ENCODE results near the gene FCHSD2. TPM values are rescaled to one million over a fixed set of nuclear protein-coding genes. Genes with fewer than 3 reads are reported as not detected.
A peak's percentile ranks its signal among the peaks of the same experiment; 100 is the strongest.

Gene FCHSD2
- total RNA-seq, 1 donor = 34.0 TPM

DNA sequence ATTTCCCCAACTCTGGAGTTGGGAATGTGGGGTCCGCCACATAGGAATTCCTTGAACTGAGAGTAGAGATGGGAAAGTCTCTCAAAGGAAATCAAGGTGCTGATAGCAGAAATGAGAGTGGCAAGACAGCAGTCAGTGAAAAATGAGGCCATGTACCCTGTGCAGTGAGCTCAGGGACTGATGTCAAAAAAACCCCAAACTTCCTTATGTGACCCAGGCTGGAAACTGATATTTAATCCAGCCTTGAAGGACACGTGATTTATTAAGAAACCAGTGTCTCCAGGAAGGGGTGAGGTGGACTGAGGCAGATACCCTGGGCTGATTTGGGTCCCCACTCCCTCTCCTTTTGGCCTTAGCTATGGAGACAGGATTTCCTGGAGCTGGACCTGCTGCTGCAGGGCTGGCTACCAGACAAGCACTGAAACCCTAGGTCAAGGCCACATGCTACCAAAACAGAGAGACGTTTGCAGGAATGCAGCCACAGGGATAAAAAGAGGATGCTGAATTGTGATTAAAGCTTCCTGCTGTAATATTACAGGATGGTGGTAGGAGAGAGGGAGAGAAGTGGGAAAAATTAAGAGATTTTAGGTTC, 25.3 kb upstream of the FCHSD2 start:
- Histone ChIP-seq H2AFZ (ENCODE audit: low read length) (no peak overlapping the region), H3K4me1 (ENCODE audit: insufficient read depth, low read length) (peaks cover 4% of the 10 kb centered on the region), H3K79me2 (ENCODE audit: insufficient read depth, low read length) (no peaks in the 10 kb centered on the region), H3K4me3 (ENCODE audit: insufficient read depth, low read length) (no peak overlapping the region), H3K27me3 (ENCODE audit: insufficient read depth, low read length) (no peaks in the 10 kb centered on the region), H3K27ac (ENCODE audit: low read depth, low read length) (no peak overlapping the region), H4K20me1 (ENCODE audit: insufficient read depth, low read length) (no peaks in the 10 kb centered on the region), H3K4me2 (ENCODE audit: insufficient read depth, low read length) (no peak overlapping the region), H3K36me3 (ENCODE audit: insufficient read depth, low read length) (no peaks in the 10 kb centered on the region), H3K9me3 (ENCODE audit: low read depth, low read length) (no peaks in the 10 kb centered on the region)
- TF ChIP-seq CTCF (IDR thresholded peaks at IDR 0.05; ENCODE audit: extremely low read depth, low read depth, low read length) = no peak
- no peak for DNase-seq (ENCODE audit: insufficient read length, low spot score, missing footprints)

DNA sequence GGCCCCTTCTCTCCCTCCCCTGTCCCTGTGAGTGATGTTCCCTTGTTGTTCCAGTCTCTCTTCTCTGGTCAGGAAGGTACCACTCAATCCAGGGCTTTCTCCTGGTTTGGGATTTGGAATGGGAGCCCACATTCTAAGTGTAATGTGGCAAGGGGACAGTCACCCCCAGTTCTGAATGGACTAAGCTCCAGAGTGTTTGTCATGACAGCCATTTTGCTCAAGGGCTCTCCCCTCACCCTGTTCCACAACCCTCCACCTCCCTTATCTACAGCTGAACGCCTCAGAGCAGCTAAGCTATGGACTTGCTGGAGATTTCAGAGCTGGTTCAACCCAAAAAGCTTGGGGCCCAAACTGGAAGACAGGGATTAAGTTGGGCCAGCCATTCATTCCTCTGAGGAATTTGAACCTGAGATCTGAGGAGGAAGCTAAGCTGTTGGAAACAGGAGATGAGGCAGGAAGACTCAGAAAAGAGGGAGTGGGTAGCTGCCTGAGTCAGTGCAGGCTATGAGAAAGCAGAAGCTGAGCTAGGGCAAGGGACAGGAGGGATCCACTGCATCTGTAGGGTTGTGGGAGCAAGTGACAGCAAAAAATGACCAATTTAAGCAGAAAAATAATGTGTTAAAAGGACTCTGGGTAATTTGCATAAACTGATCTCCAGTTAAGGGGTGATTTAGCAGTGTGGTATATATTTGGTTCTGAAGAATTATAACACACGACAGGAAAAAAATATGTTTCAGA, 22.9 kb upstream of the FCHSD2 start:
- Histone ChIP-seq H3K79me2 (ENCODE audit: insufficient read depth, low read length) (no peaks in the 10 kb centered on the region), H4K20me1 (ENCODE audit: insufficient read depth, low read length) (no peaks in the 10 kb centered on the region), H3K9me3 (ENCODE audit: low read depth, low read length) (no peaks in the 10 kb centered on the region), H3K27ac (ENCODE audit: low read depth, low read length) (no peak overlapping the region), H2AFZ (ENCODE audit: low read length) (peak overlapping the region; percentile 7), H3K4me1 (ENCODE audit: insufficient read depth, low read length) (peaks cover 7% of the 10 kb centered on the region), H3K4me2 (ENCODE audit: insufficient read depth, low read length) (no peak overlapping the region), H3K27me3 (ENCODE audit: insufficient read depth, low read length) (no peaks in the 10 kb centered on the region), H3K4me3 (ENCODE audit: insufficient read depth, low read length) (no peak overlapping the region), H3K36me3 (ENCODE audit: insufficient read depth, low read length) (no peaks in the 10 kb centered on the region)
- DNase-seq (ENCODE audit: insufficient read length, low spot score, missing footprints) = no peak
- TF ChIP-seq CTCF (IDR thresholded peaks at IDR 0.05; ENCODE audit: extremely low read depth, low read depth, low read length) = no peak

DNA sequence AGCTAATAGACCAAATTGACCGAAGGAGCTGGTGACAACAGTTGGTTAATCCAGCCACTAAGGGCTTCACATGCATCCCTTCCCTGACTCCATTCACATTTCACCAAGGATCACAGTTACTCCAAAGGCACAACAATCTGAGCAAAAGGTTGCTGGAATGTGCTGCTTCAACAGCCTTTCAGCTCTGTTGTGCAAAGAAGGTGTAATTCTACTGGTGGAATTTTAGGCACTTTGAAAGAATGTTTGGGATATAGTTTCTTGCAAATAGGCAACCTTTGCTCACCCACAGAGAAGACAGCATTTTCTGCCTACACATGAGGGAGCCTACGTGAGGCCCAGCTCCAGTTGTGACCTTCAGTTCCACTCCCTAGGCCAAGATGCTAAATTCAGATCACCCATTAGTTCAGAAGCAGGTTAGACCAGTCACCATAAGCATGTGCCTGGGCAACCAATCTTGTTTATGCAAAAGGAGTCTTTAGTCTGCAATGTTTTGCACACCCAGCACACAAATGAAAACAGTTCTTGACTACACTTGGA, 21.6 kb upstream of the FCHSD2 start:
- Histone ChIP-seq H4K20me1 (ENCODE audit: insufficient read depth, low read length) (no peaks in the 10 kb centered on the region), H3K9me3 (ENCODE audit: low read depth, low read length) (no peaks in the 10 kb centered on the region), H3K79me2 (ENCODE audit: insufficient read depth, low read length) (no peaks in the 10 kb centered on the region), H3K4me2 (ENCODE audit: insufficient read depth, low read length) (no peak overlapping the region), H3K27ac (ENCODE audit: low read depth, low read length) (no peak overlapping the region), H3K4me3 (ENCODE audit: insufficient read depth, low read length) (no peak overlapping the region), H2AFZ (ENCODE audit: low read length) (no peak overlapping the region), H3K27me3 (ENCODE audit: insufficient read depth, low read length) (no peaks in the 10 kb centered on the region), H3K4me1 (ENCODE audit: insufficient read depth, low read length) (peaks cover 17% of the 10 kb centered on the region), H3K36me3 (ENCODE audit: insufficient read depth, low read length) (no peaks in the 10 kb centered on the region)
- TF ChIP-seq CTCF (IDR thresholded peaks at IDR 0.05; ENCODE audit: extremely low read depth, low read depth, low read length) = no peak
- DNase-seq (ENCODE audit: insufficient read length, low spot score, missing footprints) = no peak

DNA sequence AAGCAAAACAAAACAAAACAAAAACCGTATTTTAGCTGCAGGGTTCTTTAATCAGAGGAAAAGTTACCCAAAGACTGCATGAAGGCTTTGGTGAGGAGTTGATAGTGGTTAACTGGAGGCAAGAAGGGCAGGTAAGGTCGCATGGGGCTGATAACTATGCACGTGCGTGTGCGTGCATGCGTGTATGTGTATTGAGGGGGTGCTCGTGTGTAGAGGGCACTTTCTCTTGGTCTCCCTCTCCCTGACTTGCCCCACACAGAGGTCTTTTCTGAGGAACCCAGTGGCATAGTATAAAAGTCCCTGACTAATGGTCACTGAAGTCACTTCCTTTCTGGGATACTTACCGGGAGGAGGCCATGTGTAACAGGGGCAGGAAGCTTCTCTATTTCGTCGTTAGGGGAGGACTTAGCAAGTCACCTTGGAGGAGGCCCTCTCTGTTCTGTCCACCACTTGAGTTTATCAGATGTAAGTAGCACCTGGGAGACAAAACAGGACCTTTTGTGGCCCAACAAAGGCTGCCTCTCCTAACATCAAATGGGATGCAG, 20.1 kb upstream of the FCHSD2 start:
- Histone ChIP-seq H3K27me3 (ENCODE audit: insufficient read depth, low read length) (no peaks in the 10 kb centered on the region), H2AFZ (ENCODE audit: low read length) (no peak overlapping the region), H4K20me1 (ENCODE audit: insufficient read depth, low read length) (no peaks in the 10 kb centered on the region), H3K4me2 (ENCODE audit: insufficient read depth, low read length) (no peak overlapping the region), H3K4me1 (ENCODE audit: insufficient read depth, low read length) (peaks cover 31% of the 10 kb centered on the region), H3K9me3 (ENCODE audit: low read depth, low read length) (no peaks in the 10 kb centered on the region), H3K36me3 (ENCODE audit: insufficient read depth, low read length) (no peaks in the 10 kb centered on the region), H3K27ac (ENCODE audit: low read depth, low read length) (no peak overlapping the region), H3K4me3 (ENCODE audit: insufficient read depth, low read length) (no peak overlapping the region), H3K79me2 (ENCODE audit: insufficient read depth, low read length) (no peaks in the 10 kb centered on the region)
- no peak for DNase-seq (ENCODE audit: insufficient read length, low spot score, missing footprints)
- no peak for TF ChIP-seq CTCF (IDR thresholded peaks at IDR 0.05; ENCODE audit: extremely low read depth, low read depth, low read length)
